Right lobe of liver (tissue), 6 donors: ENCODE data around the gene MYO18A. TPM values are rescaled to one million over a fixed set of nuclear protein-coding genes. Genes with fewer than 3 reads are reported as not detected.
"Not testable (repeated sequence)": the region's sequence is repeated elsewhere in the genome, so short reads cannot be mapped to it uniquely, and the experiment has no call there.

Experiments
- ATAC-seq, 4 donors: fragments of 200-7000 bp; cut with Tn5 transposase; one replicate each; pipeline ENCODE4 v1.9.1; 2020; ENCODE audit warnings: mild to moderate bottlenecking in 4 of 4, moderate library complexity in 4 of 4
- DNase-seq, 3 donors: peaks; one replicate each; pipeline ENCODE4 v3.0.0-alpha.2; 2020
- H3K27ac ChIP-seq, 3 donors: fragments of 200-600 bp; one replicate each; pipeline ENCODE4 v1.8.0; 2022
- H3K27me3 ChIP-seq, 2 donors: fragments of 200-600 bp; one replicate each; pipeline ENCODE4 v1.8.0; 2022
- H3K36me3 ChIP-seq, 4 donors: fragments of 200-600 bp; sonication (generic) in 1 of 4; one replicate each; pipeline versions ENCODE4 v1.5.1 to v1.8.0; 2017 to 2022; ENCODE audit warnings: control low read depth in 1 of 4
- H3K4me1 ChIP-seq, 4 donors: fragments of 200-600 bp; sonication (generic) in 1 of 4; one replicate each; pipeline versions ENCODE4 v1.5.1 to v1.8.0; 2017 to 2022; ENCODE audit warnings: control low read depth in 1 of 4
- H3K4me3 ChIP-seq, 3 donors: fragments of 200-600 bp; one replicate each; pipeline ENCODE4 v1.8.0; 2022
- H3K9me3 ChIP-seq, 4 donors: fragments of 200-600 bp; sonication (generic) in 1 of 4; one replicate each; pipeline versions ENCODE4 v1.5.1 to v1.8.0; 2017 to 2022; ENCODE audit warnings: control low read depth in 1 of 4
- POLR2A ChIP-seq: fragments of 450-650 bp; IDR thresholded peaks from one replicate; pipeline ENCODE4 v1.6.1; 2017; ENCODE audit warnings: antibody characterized with exemption, mild to moderate bottlenecking
- WGBS: methylation state at CpG from one replicate; pipeline ENCODE4 v1.1.6; 2018; ENCODE audit warnings: low coverage, low lambda C conversion rate; ENCODE audit not compliant: insufficient coverage; ENCODE audit errors: missing lambda C conversion rate; 5-methylcytosine and 5-hydroxymethylcytosine counted together
- intact Hi-C, 2 donors: fragments of 100-400 bp; cut with DNase I; formaldehyde crosslinking; loops; one replicate each; pipeline versions ENCODE4 v1.11.2 to v1.14.1; 2022
- long read RNA-seq: library from polyadenylated mRNA; unstranded; transcript quantifications from one replicate; pipeline ENCODE4 v2.0.0, GENCODE V29; 2019
- total RNA-seq, 6 experiments: library from RNA; depleted of rRNA in 2 of 6; stranded (reverse); fragments of >200 nt in 2 of 6; fragmentation: NEBNext Ultra II Directional in 3 of 6; extraction: Animal tissue kit (Norgen Biotek cat#: 25700) in 3 of 6; gene quantifications; one replicate each; pipeline versions ENCODE4 v1.1.0 to v1.2.4, GENCODE V29; 2016 to 2023
- TF ChIP-seq, protein P1 (sequence below), 4 donors: fragments of 200-600 bp in 3 of 4; fragments of 450-650 bp in 1 of 4; IDR thresholded peaks; one replicate each; pipeline versions ENCODE4 v1.5.1 to v1.8.0; 2016 to 2022; ENCODE audit warnings: antibody characterized with exemption in 4 of 4, mild to moderate bottlenecking in 2 of 4
- donor health status: DM: no; HTN: yes; CAD: no.
- donor health status: DM: no; HTN: no; CAD: no.
- donor health status: DM: no; HTN: no; CAD: no.
- donor health status: DM: no; HTN: yes; CAD: no.
- donor health status: DM: no; HTN: yes; CAD: no.

The MYO18A gene
- total RNA-seq = 10 to 100 TPM; 50.1 to 98.2 (median 81.8) TPM
- long read RNA-seq, partial matches to known transcripts = 2 of 5 reads
- long read RNA-seq, other reads (novel, unspliced or antisense) = 2 of 5 reads

GRCh38 chr17:29180034-29180787 lies at the start of gene MYO18A:
Gene MYO18A (minus strand): TSS chr17:29180398. CDS start chr17:29166940, 13,458 bp downstream.
- TF ChIP-seq, protein P1, sequence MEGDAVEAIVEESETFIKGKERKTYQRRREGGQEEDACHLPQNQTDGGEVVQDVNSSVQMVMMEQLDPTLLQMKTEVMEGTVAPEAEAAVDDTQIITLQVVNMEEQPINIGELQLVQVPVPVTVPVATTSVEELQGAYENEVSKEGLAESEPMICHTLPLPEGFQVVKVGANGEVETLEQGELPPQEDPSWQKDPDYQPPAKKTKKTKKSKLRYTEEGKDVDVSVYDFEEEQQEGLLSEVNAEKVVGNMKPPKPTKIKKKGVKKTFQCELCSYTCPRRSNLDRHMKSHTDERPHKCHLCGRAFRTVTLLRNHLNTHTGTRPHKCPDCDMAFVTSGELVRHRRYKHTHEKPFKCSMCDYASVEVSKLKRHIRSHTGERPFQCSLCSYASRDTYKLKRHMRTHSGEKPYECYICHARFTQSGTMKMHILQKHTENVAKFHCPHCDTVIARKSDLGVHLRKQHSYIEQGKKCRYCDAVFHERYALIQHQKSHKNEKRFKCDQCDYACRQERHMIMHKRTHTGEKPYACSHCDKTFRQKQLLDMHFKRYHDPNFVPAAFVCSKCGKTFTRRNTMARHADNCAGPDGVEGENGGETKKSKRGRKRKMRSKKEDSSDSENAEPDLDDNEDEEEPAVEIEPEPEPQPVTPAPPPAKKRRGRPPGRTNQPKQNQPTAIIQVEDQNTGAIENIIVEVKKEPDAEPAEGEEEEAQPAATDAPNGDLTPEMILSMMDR (IDR thresholded peaks at IDR 0.05) = peak; percentile 80 to 97 (median 83)
- peak; percentile 67 for TF ChIP-seq POLR2A
- Histone ChIP-seq H3K4me3 (peak within 1 kb of the TSS; percentile 70 to 73 (median 70)), H3K4me1 (peaks cover 0 to 16% (median 6%) of the 10 kb centered on the region in 4 donors), H3K27me3 (no peaks in the 10 kb centered on the region), H3K27ac (peak within 1 kb of the TSS; percentile 92 to 98 (median 93)), H3K36me3 (no peaks in the 10 kb centered on the region), H3K9me3 (no peaks in the 10 kb centered on the region)
- peak; percentile 50 to 62 (median 55) for ATAC-seq
- no CpG with 5 or more reads among the region's 76 CpGs for WGBS
- peak; percentile 82 to 83 (median 83) for DNase-seq
- intact Hi-C loops = no loop called here

DNA sequence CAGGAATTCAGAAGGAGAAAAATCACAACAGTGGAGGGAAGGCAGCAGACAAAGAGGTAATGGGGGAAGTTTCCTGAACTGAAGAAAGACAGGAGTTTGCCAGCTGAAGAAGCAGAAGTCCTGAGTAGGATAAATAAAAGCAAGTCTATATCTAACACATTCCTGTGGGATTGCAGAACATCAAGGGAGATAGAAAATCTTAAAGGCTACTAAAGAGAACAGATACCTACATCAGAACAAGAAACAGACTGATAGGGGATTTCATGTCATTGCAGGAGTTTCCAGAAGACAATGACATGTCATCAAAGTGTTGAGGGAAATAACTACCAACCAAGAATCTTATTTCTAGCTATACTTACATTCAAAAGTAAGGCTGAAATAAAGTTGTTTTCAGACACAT lies 45.2 kb upstream of the MYO18A start:
- Histone ChIP-seq H3K9me3 (no peaks in the 10 kb centered on the region), H3K4me3 (no peak overlapping the region), H3K4me1 (no peaks in the 10 kb centered on the region), H3K27me3 (no peaks in the 10 kb centered on the region), H3K36me3 (no peaks in the 10 kb centered on the region), H3K27ac (no peak overlapping the region)
- no peak for ATAC-seq
- no peak for TF ChIP-seq POLR2A
- TF ChIP-seq, protein P1 (IDR thresholded peaks at IDR 0.05) = no peak
- intact Hi-C loops = no loop called here
- no peak for DNase-seq

GRCh38 chr17:29221338-29221737 lies 41.1 kb upstream of the MYO18A start:
- ATAC-seq, DNase-seq, H3K4me3 ChIP-seq, H3K9me3 ChIP-seq, H3K36me3 ChIP-seq, H3K4me1 ChIP-seq, intact Hi-C loops, H3K27ac ChIP-seq, H3K27me3 ChIP-seq: not testable (repeated sequence)
- WGBS = 94% methylated on average over 8 of the region's 11 CpGs

DNA sequence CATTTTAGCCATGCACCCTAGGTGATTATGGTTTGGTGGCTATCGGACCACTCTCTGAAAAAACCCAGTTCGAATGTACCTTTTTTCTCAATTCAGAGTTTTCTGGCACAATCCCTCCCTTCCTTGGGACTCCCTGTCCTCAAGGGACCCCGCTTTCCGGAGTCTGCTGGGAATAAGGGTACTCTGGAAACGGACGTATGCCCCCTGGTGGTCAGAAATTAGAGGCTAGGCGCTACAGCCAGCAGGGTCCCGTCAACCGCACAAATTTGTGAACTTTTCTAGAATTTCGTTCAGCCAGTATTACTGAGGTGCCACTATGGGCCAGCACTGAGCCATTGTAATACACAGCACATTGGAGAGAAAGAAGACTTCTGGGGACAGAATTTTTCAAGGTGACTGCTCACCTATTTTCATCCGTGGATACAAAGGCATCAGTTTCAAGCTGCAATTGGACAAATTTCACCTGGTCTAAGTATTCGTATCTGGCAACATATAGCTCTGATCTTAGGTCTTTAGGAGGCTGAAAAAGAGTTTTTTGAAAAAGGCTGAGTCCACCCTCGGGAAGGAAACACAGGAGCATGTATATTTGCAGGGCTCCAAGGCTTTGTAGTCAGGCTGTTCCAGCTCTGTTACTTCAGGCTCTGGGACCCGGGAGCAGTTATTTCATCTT lies 39.3 kb upstream of the MYO18A start:
- Histone ChIP-seq H3K27ac (no peak overlapping the region), H3K4me1 (peaks cover 0 to 4% (median 0%) of the 10 kb centered on the region in 4 donors), H3K4me3 (no peak overlapping the region), H3K27me3 (no peaks in the 10 kb centered on the region), H3K9me3 (no peaks in the 10 kb centered on the region), H3K36me3 (no peaks in the 10 kb centered on the region)
- WGBS = 5% methylated on average over 14 of the region's 14 CpGs
- ATAC-seq (peak; percentile 98 to 100 (median 99)), DNase-seq (peak; percentile 67 to 86 (median 74))
- intact Hi-C loops = loop anchor here (5.0 to 10.0 kb wide), 2 partner anchors 67 to 75 kb away; no protein-coding TSS in a partner anchor
- TF ChIP-seq, protein P1 (IDR thresholded peaks at IDR 0.05) = peak; percentile 92 to 98 (median 97)
- TF ChIP-seq POLR2A = no peak

DNA sequence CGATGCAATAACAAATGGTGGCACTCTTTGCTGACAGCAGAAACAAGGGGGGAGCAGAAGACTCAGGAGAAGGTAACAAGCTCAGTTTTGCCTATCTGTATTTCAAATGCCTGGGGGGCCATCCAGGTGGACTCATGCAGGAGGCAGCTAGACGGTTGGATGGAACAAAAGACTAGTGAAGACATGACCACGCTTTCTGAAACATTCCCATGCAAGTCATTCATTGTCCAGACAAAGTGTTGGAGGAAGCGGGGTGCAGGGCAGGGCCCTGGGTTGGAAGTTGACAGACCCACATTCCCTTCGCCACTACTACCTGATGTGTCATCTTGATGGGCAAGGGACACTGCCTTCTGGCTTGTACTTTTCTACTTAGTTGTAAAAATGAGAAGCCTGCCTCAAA lies 36.7 kb upstream of the MYO18A start:
- 83% methylated on average over 5 of the region's 5 CpGs for WGBS
- ATAC-seq (no peak), DNase-seq (no peak)
- intact Hi-C loops = loop anchor here (5.0 to 10.0 kb wide), 2 partner anchors 65 to 72 kb away; no protein-coding TSS in a partner anchor
- no peaks in the 10 kb centered on the region for H3K9me3 ChIP-seq
- H3K27me3 ChIP-seq = no peaks in the 10 kb centered on the region
- peaks cover 0 to 4% (median 0%) of the 10 kb centered on the region in 4 donors for H3K4me1 ChIP-seq
- no peaks in the 10 kb centered on the region for H3K36me3 ChIP-seq
- TF ChIP-seq, protein P1 (IDR thresholded peaks at IDR 0.05) = no peak
- TF ChIP-seq POLR2A = no peak
- H3K4me3 ChIP-seq = no peak overlapping the region
- no peak overlapping the region for H3K27ac ChIP-seq
